DOHH2 (cell line): ENCODE measurements around the gene EPHA4.

ENCODE experiments used
- H3F3A ChIP-seq: fragments of 200-600 bp; sonication (generic), shearing (Covaris generic); 2 replicates; pipeline ENCODE4 v1.6.0; 2016; ENCODE audit warnings: antibody characterized with exemption, mild to moderate bottlenecking; ENCODE audit not compliant: control insufficient read depth, insufficient read depth
- H3K27ac ChIP-seq: fragments of 200-600 bp; sonication (generic); 2 replicates; pipeline ENCODE4 v1.5.1; 2014; ENCODE audit warnings: low read depth, mild to moderate bottlenecking, low read length, moderate library complexity
- H3K27me3 ChIP-seq: fragments of 200-600 bp; sonication (generic); 2 replicates; pipeline ENCODE4 v1.6.1; 2014; ENCODE audit warnings: mild to moderate bottlenecking, low read length, mixed read lengths; ENCODE audit not compliant: control insufficient read depth
- H3K36me3 ChIP-seq: fragments of 200-600 bp; sonication (generic); 2 replicates; pipeline ENCODE4 v1.6.1; 2014; ENCODE audit warnings: mild to moderate bottlenecking, low read length, moderate library complexity, mixed read lengths; ENCODE audit not compliant: control insufficient read depth
- H3K4me1 ChIP-seq: fragments of 200-600 bp; sonication (generic); 2 replicates; pipeline ENCODE4 v1.6.1; 2014; ENCODE audit warnings: mild to moderate bottlenecking, low read length, mixed read lengths; ENCODE audit not compliant: control insufficient read depth
- H3K4me2 ChIP-seq: fragments of 200-600 bp; sonication (generic); 2 replicates; pipeline ENCODE4 v1.6.0; 2014; ENCODE audit warnings: mild to moderate bottlenecking, low read length, moderate library complexity
- H3K4me3 ChIP-seq: fragments of 200-600 bp; sonication (generic); 2 replicates; pipeline ENCODE4 v1.5.1; 2014; ENCODE audit warnings: mild to moderate bottlenecking, low read length, mixed read lengths
- H3K79me2 ChIP-seq: fragments of 200-600 bp; sonication (generic); 2 replicates; pipeline ENCODE4 v1.6.1; 2014; ENCODE audit warnings: mild to moderate bottlenecking, low read length, mixed read lengths; ENCODE audit not compliant: control insufficient read depth
- H3K9me2 ChIP-seq: fragments of 200-600 bp; sonication (generic); replicated peaks from 2 replicates; pipeline ENCODE4 v1.6.1; 2014; ENCODE audit warnings: mild to moderate bottlenecking, low read length, mixed read lengths; ENCODE audit not compliant: control insufficient read depth
- H3K9me3 ChIP-seq: fragments of 200-600 bp; sonication (generic); 2 replicates; pipeline ENCODE4 v1.6.1; 2014; ENCODE audit warnings: antibody characterized with exemption, low read length, mixed read lengths; ENCODE audit not compliant: control insufficient read depth, insufficient read depth
- H4K20me1 ChIP-seq: fragments of 200-600 bp; sonication (generic); 2 replicates; pipeline ENCODE4 v1.6.0; 2014; ENCODE audit warnings: low read depth, mild to moderate bottlenecking, antibody characterized with exemption, low read length, moderate library complexity; ENCODE audit not compliant: control insufficient read depth, insufficient read depth
- CTCF ChIP-seq: fragments of 200-600 bp; sonication (generic); IDR thresholded peaks from one replicate; pipeline ENCODE4 v1.5.1; 2014; ENCODE audit warnings: antibody characterized with exemption, mild to moderate bottlenecking, low read depth, low read length; ENCODE audit not compliant: poor library complexity, severe bottlenecking
- EZH2phosphoT487 ChIP-seq: fragments of 200-600 bp; sonication (generic); IDR thresholded peaks from 2 replicates; pipeline ENCODE4 v1.6.1; 2017; ENCODE audit warnings: borderline replicate concordance, mild to moderate bottlenecking, antibody characterized with exemption, low read length, moderate library complexity, mixed read lengths

The EPHA4 gene

GRCh38 chr2:221465776-221466175 is 106.3 kb downstream of the EPHA4 start:
- no peaks in the 10 kb centered on the region for H4K20me1 ChIP-seq
- peak overlapping the region; percentile 27 for H3K4me3 ChIP-seq
- TF ChIP-seq CTCF (no peak), EZH2phosphoT487 (no peak)
- no peaks in the 10 kb centered on the region for H3K79me2 ChIP-seq
- H3K9me3 ChIP-seq: no peaks in the 10 kb centered on the region
- H3K4me2 ChIP-seq: peak overlapping the region; percentile 37
- no peaks in the 10 kb centered on the region for H3K27me3 ChIP-seq
- no peaks in the 10 kb centered on the region for H3K36me3 ChIP-seq
- no peaks in the 10 kb centered on the region for H3F3A ChIP-seq
- H3K9me2 ChIP-seq: no peaks in the 10 kb centered on the region
- H3K27ac ChIP-seq: no peak overlapping the region
- H3K4me1 ChIP-seq: peaks cover 31% of the 10 kb centered on the region

DNA sequence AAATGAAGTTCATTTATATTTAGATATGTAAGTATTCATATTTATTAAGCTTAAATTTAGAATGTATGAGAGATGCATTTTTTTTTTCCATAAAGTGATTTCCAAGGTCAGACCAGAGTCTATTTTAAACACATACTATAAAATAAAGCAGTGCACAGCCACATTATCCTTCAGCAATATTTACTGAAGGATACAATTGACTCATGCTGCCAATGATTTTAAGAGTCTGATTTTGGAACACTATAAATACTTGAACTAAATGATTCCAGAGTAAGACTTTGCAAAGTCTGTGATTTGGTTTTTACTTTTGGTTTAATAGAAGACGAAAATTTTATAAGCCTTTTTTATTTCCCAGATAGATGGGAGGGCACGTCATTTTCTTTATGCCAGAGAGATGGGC is 107.1 kb downstream of the EPHA4 start:
- no peak for TF ChIP-seq CTCF
- no peak for TF ChIP-seq EZH2phosphoT487
- Histone ChIP-seq H3K9me3 (no peaks in the 10 kb centered on the region), H3K36me3 (no peaks in the 10 kb centered on the region), H3K4me1 (peaks cover 31% of the 10 kb centered on the region), H3F3A (no peaks in the 10 kb centered on the region), H3K27me3 (no peaks in the 10 kb centered on the region), H3K27ac (no peak overlapping the region), H3K9me2 (no peaks in the 10 kb centered on the region), H3K4me3 (peak overlapping the region; percentile 27), H3K79me2 (no peaks in the 10 kb centered on the region), H4K20me1 (no peaks in the 10 kb centered on the region), H3K4me2 (peak overlapping the region; percentile 37; the same call in 1 of the 2 replicates)

- Histone ChIP-seq H3K9me2 (no peaks in the 10 kb centered on the region), H3K4me3 (no peak overlapping the region), H3K4me1 (peaks cover 31% of the 10 kb centered on the region), H3K36me3 (no peaks in the 10 kb centered on the region), H4K20me1 (no peaks in the 10 kb centered on the region), H3K4me2 (no peak overlapping the region), H3K27ac (no peak overlapping the region), H3K79me2 (no peaks in the 10 kb centered on the region), H3K9me3 (no peaks in the 10 kb centered on the region), H3K27me3 (no peaks in the 10 kb centered on the region), H3F3A (no peaks in the 10 kb centered on the region)
- TF ChIP-seq EZH2phosphoT487 (no peak), CTCF (no peak)
These were observed 108.7 kb downstream of the EPHA4 start for GRCh38 chr2:221463241-221463896.
